Activated CD4-positive, alpha-beta T cell treated with anti-CD3 and anti-CD28 coated beads, Interleukin-2, amount 50 U/mL, for 1 hour (primary cell): ENCODE results near the gene POLR1B.
A peak's percentile ranks its signal among the peaks of the same experiment; 100 is the strongest.
"Not testable (repeated sequence)": the region's sequence is repeated elsewhere in the genome, so short reads cannot be mapped to it uniquely, and the experiment has no call there.

Experiments used
- DNase-seq: peaks from one replicate; pipeline ENCODE4 v3.0.0-alpha.2; 2020

The POLR1B gene

GRCh38 chr2:112604952-112605351 lies 62.7 kb downstream of the POLR1B start:
- no peak for DNase-seq

GRCh38 chr2:112605926-112606325 lies 63.7 kb downstream of the POLR1B start:
- no peak for DNase-seq

GRCh38 chr2:112606547-112606946 lies 64.3 kb downstream of the POLR1B start:
- DNase-seq, result no peak

- no peak for DNase-seq
Measured at GRCh38 chr2:112607680-112608438, 65.6 kb downstream of the POLR1B start.

- DNase-seq, result not testable (repeated sequence)
Measured at GRCh38 chr2:112609320-112609719, 67.1 kb downstream of the POLR1B start.

GRCh38 chr2:112612283-112612682 lies 70.0 kb downstream of the POLR1B start:
- not testable (repeated sequence) for DNase-seq

- DNase-seq, result no peak
Measured at GRCh38 chr2:112614201-112614840, 72.1 kb downstream of the POLR1B start.

- no peak for DNase-seq
Measured at GRCh38 chr2:112615051-112615450, 72.8 kb downstream of the POLR1B start.

- DNase-seq, result not testable (repeated sequence)
Measured at GRCh38 chr2:112615798-112616197, 73.5 kb downstream of the POLR1B start.

- DNase-seq, result no peak
Measured at GRCh38 chr2:112618383-112618782, 76.1 kb downstream of the POLR1B start.

- DNase-seq, result no peak
Measured at GRCh38 chr2:112621790-112622527, 79.7 kb downstream of the POLR1B start.

- no peak for DNase-seq
Measured at GRCh38 chr2:112622528-112622849, 80.2 kb downstream of the POLR1B start.

- DNase-seq, result peak; percentile 72
Measured at GRCh38 chr2:112623913-112624777, 81.9 kb downstream of the POLR1B start.

GRCh38 chr2:112625474-112626114 lies 83.3 kb downstream of the POLR1B start:
- no peak for DNase-seq

- DNase-seq, result peak; percentile 57
Measured at GRCh38 chr2:112626604-112627059, 84.4 kb downstream of the POLR1B start.
